ENCODE data around the gene FERMT3.

Gene FERMT3

GRCh38 chr11:64267207-64267945, 60.9 kb downstream of the FERMT3 start:
- Histone ChIP-seq H3K79me2 (ENCODE audit: insufficient read depth, low read length) (peaks cover 23% of the 10 kb centered on the region), H3K4me1 (ENCODE audit: insufficient read depth, low read length) (peaks cover 33% of the 10 kb centered on the region), H3K27me3 (ENCODE audit: insufficient read depth, low read length, poor library complexity) (no peaks in the 10 kb centered on the region), H3K27ac (ENCODE audit: low read length) (no peak overlapping the region), H2AFZ (ENCODE audit: low read depth, low read length) (no peak overlapping the region), H4K20me1 (ENCODE audit: insufficient read depth, low read length) (no peaks in the 10 kb centered on the region), H3K9me3 (ENCODE audit: insufficient read depth, low read length, severe bottlenecking) (no peaks in the 10 kb centered on the region), H3K4me2 (ENCODE audit: insufficient read depth, low read length) (no peak overlapping the region), H3K9ac (ENCODE audit: low read depth, low read length) (peak overlapping the region; percentile 95; the same call in 1 of the 2 replicates), H3K36me3 (ENCODE audit: insufficient read depth, low read length) (peaks cover 25% of the 10 kb centered on the region; the same call in 1 of the 2 replicates), H3K4me3 (ENCODE audit: low read depth in 1 of 2, low read length in 2 of 2) (no peak overlapping the region)
- TF ChIP-seq EZH2 (IDR thresholded peaks at IDR 0.05; ENCODE audit: borderline replicate concordance, low read depth, low read length, severe bottlenecking) (no peak), CTCF (IDR thresholded peaks at IDR 0.05; ENCODE audit: borderline replicate concordance, extremely low read depth, low read length, poor library complexity, severe bottlenecking) (no peak)
- ATAC-seq (ENCODE audit: insufficient read depth, low read depth): no peak
- no peak for DNase-seq

DNA sequence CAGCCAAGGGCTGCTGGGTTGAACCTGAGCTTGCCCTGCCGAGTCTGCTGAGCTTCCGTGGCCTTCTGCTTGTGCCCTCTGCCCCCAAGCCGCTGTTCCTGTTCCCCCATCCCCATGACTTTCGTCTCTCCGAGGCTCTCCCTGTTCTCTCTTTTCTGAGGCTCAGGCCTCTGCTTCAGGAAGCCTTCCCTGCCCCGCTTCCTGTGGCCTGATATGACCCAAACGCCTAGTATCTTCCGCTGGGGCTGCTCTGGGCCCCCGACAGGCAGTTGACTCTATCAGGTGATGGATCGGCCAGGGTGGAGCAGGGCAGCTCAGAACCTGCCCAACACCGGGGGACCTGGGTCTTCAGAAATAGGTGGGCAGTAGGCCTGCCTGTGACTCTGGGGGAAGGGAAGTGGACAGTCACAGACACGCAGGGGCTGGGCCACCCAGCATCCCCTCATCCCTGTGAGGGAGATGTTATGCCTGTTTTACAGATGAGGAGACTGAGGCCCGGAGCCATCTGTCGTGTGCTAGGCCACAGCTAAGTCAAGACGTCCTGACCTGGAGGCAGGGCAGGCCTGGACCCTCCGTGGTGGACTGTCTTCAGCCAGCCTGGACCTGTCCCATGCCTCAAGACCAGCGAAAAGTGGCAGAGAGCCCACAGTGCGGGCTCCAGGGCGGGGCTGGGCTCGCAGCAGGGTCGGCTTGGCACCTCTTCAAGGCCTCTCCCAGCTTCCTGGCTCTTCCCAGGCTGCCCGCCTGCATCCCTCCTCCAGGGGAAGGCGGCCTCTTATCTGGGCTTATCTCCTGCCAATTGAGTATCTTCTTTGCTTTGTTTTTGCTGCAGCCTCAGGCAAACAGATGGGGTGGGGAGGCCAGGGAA, 61.7 kb downstream of the FERMT3 start:
- H3K9me3 ChIP-seq (ENCODE audit: insufficient read depth, low read length, severe bottlenecking): no peaks in the 10 kb centered on the region
- H3K4me1 ChIP-seq (ENCODE audit: insufficient read depth, low read length): peaks cover 38% of the 10 kb centered on the region
- H2AFZ ChIP-seq (ENCODE audit: low read depth, low read length): peak overlapping the region; percentile 71; the same call in 1 of the 2 replicates
- peaks cover 17% of the 10 kb centered on the region; the same call in 1 of the 2 replicates for H3K36me3 ChIP-seq (ENCODE audit: insufficient read depth, low read length)
- no peak for ATAC-seq (ENCODE audit: insufficient read depth, low read depth)
- no peak for DNase-seq
- peak overlapping the region; percentile 95 for H3K9ac ChIP-seq (ENCODE audit: low read depth, low read length)
- peak overlapping the region; percentile 79 to 90; a peak in 3 of 4 replicates for H3K4me3 ChIP-seq (ENCODE audit: low read depth in 1 of 2, low read length in 2 of 2)
- H3K27ac ChIP-seq (ENCODE audit: low read length): peak overlapping the region; percentile 90
- peak overlapping the region; percentile 99 for H3K4me2 ChIP-seq (ENCODE audit: insufficient read depth, low read length)
- no peak for TF ChIP-seq EZH2 (IDR thresholded peaks at IDR 0.05; ENCODE audit: borderline replicate concordance, low read depth, low read length, severe bottlenecking)
- TF ChIP-seq CTCF (IDR thresholded peaks at IDR 0.05; ENCODE audit: borderline replicate concordance, extremely low read depth, low read length, poor library complexity, severe bottlenecking): no peak
- H4K20me1 ChIP-seq (ENCODE audit: insufficient read depth, low read length): no peaks in the 10 kb centered on the region
- H3K79me2 ChIP-seq (ENCODE audit: insufficient read depth, low read length): peaks cover 26% of the 10 kb centered on the region
- H3K27me3 ChIP-seq (ENCODE audit: insufficient read depth, low read length, poor library complexity): no peaks in the 10 kb centered on the region

- Histone ChIP-seq H3K9ac (ENCODE audit: low read depth, low read length) (peak overlapping the region; percentile 95), H3K79me2 (ENCODE audit: insufficient read depth, low read length) (peaks cover 28% of the 10 kb centered on the region), H3K4me3 (ENCODE audit: low read depth in 1 of 2, low read length in 2 of 2) (peak overlapping the region; percentile 79 to 90), H3K36me3 (ENCODE audit: insufficient read depth, low read length) (peaks cover 13% of the 10 kb centered on the region; the same call in 1 of the 2 replicates), H3K4me1 (ENCODE audit: insufficient read depth, low read length) (peaks cover 38% of the 10 kb centered on the region), H3K27ac (ENCODE audit: low read length) (peak overlapping the region; percentile 90), H2AFZ (ENCODE audit: low read depth, low read length) (peak overlapping the region; percentile 71), H3K9me3 (ENCODE audit: insufficient read depth, low read length, severe bottlenecking) (no peaks in the 10 kb centered on the region), H4K20me1 (ENCODE audit: insufficient read depth, low read length) (no peaks in the 10 kb centered on the region), H3K4me2 (ENCODE audit: insufficient read depth, low read length) (peak overlapping the region; percentile 99), H3K27me3 (ENCODE audit: insufficient read depth, low read length, poor library complexity) (no peaks in the 10 kb centered on the region)
- TF ChIP-seq CTCF (IDR thresholded peaks at IDR 0.05; ENCODE audit: borderline replicate concordance, extremely low read depth, low read length, poor library complexity, severe bottlenecking) (no peak), EZH2 (IDR thresholded peaks at IDR 0.05; ENCODE audit: borderline replicate concordance, low read depth, low read length, severe bottlenecking) (no peak)
- DNase-seq (peak; percentile 53), ATAC-seq (ENCODE audit: insufficient read depth, low read depth) (peak; percentile 4)
These were observed 62.5 kb downstream of the FERMT3 start for GRCh38 chr11:64268893-64269539.
